HG02678 (cell line): ENCODE measurements around the gene LRCH3.

ENCODE experiments used
- ATAC-seq: cut with Tn5 transposase; IDR thresholded peaks from one replicate; pipeline ENCODE4 v1.9.1; 2021; ENCODE audit warnings: mild to moderate bottlenecking, moderate library complexity; ENCODE audit not compliant: unreplicated experiment

LRCH3 gene

GRCh38 chr3:197791892-197792647 lies 1.0 kb downstream of the LRCH3 start:
- ATAC-seq = no peak

- ATAC-seq = no peak
Observed at GRCh38 chr3:197793247-197793646, 2.2 kb downstream of the LRCH3 start.

- ATAC-seq = no peak
Observed at GRCh38 chr3:197794115-197794514, 3.1 kb downstream of the LRCH3 start.

- ATAC-seq = no peak
Observed at GRCh38 chr3:197795200-197795599, 4.1 kb downstream of the LRCH3 start.

DNA sequence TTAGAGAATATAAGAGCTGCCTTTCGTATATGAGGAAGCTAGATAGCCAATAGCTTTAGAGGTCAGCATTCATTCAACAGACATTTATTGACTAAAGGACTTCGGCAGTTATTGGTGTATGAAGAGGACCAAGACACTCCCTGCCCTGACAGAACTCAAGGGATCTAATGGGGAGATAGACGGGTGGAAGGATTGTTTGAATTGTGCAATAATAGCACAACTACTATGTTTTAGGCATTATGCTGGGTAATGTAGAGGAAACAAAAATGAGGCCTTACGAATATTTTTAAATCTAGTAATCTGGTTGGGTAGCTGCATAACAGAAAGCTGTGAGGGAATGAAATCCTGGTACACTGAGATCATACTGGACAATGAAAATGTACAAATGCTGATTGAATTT lies 5.0 kb downstream of the LRCH3 start:
- no peak for ATAC-seq

DNA sequence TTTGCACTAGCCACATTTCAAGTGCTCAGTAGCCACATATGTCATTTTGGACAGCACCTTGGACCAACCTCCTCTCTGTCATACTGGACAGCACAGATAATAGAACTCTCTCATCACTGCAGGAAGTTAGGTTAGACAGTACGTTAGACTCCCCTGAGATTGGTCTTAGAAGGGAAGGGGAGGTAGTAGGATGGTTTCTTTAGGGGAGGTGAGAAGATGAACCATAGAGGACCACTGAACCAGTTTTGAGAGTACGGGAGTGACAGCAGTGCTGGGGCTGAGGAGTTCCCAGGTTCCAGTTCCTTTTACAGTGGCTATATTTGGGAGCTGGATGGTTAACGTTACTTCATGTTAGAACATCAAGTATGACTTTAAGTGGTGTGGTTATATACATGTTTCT lies 7.8 kb downstream of the LRCH3 start:
- peak; percentile 48 for ATAC-seq

GRCh38 chr3:197800379-197800778 lies 9.3 kb downstream of the LRCH3 start:
- ATAC-seq = no peak

DNA sequence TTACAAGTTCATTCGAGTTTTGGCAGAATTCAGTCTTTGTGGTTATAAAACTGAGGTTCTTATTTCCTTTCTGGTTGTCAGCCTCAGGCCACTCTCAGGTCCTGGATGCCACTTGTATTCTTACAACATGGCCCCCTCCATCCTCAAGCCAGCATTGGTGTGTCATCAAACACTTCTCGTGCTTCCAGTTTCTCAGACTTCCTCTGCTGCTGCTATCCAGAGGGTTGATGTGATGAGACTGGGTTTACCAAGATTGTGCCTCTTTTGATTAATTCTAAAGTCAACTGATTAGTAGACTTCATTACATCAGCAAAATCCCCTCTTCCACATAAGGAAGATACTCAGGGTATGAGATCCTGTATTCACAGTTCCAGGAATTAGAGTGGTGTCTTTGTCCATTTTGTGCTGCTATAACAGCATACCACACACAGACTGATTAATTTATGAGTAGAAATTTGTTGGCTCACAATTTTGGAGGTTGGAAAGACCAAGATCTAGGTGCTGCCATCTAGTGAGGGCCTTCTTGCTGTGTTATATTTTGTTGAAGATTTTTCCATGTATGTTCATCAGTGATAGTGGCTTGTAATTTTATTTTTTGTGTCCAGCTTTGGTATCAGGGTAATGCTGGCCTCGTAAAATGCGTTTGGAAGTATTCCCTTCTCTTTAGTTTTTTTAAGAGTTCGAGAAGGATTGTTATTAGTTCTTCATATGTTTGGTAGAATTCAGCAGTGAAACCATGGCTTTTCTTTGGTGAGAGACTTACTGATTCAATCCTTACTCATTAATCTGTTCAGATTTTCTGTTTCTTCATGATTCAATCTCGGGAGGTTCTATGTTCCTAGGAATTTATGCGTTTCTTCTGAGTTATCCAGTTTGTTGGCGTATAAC lies 11.1 kb downstream of the LRCH3 start:
- ATAC-seq = no peak

- ATAC-seq = no peak
Observed at GRCh38 chr3:197802779-197803459, 11.9 kb downstream of the LRCH3 start.

GRCh38 chr3:197804511-197804910 lies 13.5 kb downstream of the LRCH3 start:
- no peak for ATAC-seq

DNA sequence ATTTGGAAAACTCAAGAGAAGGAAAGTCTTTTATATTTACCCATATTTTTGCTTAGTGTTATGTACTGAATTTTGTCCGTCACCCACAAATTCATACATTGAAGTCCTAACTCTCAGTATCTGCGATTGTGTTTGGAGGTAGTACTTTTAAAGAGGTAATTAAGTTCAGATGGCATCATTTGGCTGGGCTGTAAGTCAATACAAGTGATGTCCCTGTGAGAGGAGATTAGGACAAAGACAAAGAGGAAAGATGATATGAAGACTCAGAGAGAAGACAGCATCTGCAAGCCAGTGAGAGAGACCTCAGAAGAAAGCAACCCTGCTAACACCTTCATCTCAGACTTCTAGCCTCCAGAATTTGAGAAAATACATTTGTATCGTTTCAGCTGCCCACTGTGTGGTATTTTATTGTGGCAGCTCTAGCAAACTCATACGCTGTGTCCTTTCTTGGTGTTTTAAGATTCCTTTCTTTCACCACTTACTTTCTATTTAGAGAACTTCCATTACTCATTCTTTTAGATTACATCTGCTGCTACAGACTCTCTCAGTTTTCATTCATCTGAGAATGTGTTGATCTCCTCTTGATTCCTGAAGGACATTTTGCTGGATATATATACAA lies 17.0 kb downstream of the LRCH3 start:
- ATAC-seq = no peak

DNA sequence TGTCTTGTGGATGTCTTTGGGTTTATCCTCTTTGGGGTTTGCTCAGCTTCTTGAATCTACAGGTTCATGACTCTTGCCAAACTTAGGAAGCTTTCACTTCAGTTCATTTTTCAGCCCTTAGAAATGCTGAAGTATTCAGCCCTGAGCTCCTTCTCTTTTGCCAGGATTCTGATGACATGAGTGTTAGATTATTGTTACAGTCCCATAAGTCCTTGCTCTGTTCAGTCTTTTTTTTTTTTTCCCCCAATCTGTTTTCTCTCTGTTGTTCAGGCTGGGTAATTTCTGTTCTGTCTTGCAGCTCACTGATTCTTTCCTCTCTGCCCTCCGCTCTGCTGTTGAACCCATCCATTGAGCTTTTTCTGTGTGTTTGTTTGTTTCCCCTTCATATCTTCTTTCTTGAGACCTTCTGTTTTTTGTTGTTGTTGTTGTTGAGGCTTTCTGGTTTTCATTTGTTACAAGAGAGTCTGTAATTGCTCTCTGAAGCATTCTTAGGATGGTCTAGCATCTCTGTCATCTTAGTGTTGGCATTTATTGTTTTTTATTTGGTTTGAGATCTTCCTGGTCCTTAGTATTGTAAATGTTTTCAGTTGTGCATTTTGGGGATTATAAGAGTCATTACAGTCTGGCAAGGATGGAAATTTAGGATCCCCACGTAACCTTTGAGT lies 18.4 kb downstream of the LRCH3 start:
- ATAC-seq = no peak

- ATAC-seq = no peak
Observed at GRCh38 chr3:197810901-197811300, 19.8 kb downstream of the LRCH3 start.

DNA sequence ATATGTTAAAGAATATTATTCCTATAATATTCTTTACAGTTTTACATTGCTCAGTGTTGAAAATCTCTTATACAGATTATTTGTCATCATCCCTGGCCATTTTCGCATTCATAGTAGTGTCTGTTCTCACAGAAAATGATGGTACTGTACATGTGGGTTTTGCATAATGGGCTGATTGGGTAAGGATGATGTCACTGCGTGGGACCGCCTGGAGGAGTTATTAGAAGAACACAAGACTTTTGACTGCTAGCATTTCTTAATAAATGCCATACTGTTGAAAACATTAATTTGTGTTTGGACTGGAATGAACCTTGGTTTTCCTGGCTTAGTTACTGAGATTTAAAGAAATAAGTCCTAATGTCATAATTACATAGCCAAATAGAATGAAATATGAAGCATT lies 20.3 kb downstream of the LRCH3 start:
- ATAC-seq = no peak

- no peak for ATAC-seq
Observed at GRCh38 chr3:197814372-197814771, 23.3 kb downstream of the LRCH3 start.

DNA sequence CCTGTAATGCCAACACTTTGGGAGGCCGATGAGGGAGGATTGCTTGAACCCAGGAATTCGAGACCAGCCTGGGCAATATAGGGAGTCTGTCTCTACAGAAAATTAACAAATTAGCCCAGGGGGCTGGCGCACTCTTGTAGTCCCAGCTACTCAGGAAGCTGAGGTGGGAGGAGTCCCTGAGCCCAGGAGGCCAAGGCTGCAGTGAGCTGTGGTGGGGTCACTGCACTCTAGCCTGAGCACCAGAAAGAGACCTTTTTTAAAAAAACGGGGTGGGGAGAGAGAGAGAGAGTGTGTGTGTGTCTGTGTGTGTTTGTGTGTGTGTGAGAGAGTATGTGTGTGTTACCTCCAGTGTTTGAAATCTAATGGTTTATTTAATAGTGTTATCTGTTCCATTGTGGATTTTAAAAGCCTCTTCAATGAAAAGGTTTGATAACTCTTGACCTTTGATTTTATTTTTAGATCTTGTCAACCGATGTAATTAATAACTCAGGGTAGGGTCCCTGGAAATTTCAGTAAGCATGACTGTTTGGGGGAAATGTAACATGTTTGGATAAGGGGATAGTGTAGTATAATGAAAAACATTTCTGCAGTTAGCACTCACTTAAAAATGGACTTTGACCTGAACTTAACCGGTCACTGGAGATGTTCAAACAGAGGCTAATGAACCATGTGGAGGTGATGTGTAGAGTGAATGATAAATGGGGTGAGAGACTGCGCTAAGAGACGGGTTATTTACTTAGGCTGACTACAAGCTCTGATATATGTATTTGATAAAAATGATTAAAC lies 29.7 kb downstream of the LRCH3 start:
- ATAC-seq = no peak

- no peak for ATAC-seq
Observed at GRCh38 chr3:197829397-197830045, 38.5 kb downstream of the LRCH3 start.

DNA sequence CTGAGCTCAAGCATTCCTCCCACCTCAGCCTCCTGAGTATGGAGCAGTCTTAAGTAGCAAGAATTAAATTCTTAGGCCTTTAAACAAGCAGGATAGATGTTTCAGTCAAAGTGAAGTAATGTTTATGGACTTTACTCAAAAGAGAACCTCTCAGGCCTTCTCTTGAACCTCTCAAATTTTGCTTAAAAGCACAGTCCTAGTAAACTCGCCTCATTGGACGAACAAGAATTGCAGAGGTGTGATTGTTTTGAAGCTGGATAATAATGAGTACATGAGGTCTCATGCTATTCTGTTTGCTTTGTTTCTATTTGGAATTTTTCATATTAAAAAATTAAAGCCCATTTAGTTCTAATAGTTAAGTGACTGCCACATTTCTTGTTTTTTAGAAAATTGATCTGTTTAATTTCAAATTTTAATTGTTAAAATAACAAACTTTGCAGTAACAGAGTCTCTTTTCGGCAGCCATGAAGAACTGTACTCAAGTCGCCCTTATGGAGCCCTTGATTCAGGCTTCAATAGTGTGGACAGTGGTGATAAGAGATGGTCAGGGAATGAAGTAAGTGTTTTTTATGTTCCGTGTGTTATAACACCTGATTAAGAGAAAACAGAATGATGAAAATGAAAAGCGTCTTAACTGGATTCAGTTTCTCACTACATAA lies 39.4 kb downstream of the LRCH3 start:
- ATAC-seq = no peak

- ATAC-seq = no peak
Observed at GRCh38 chr3:197830967-197831313, 39.9 kb downstream of the LRCH3 start.
